GM21737 (cell line): ENCODE results near the gene TCF12.
"Not testable (repeated sequence)": the region's sequence is repeated elsewhere in the genome, so short reads cannot be mapped to it uniquely, and the experiment has no call there.

Experiments used
- ATAC-seq: cut with Tn5 transposase; IDR thresholded peaks from one replicate; pipeline ENCODE4 v1.9.1; 2021; ENCODE audit warnings: mild to moderate bottlenecking, moderate library complexity; ENCODE audit not compliant: unreplicated experiment

The TCF12 gene

DNA sequence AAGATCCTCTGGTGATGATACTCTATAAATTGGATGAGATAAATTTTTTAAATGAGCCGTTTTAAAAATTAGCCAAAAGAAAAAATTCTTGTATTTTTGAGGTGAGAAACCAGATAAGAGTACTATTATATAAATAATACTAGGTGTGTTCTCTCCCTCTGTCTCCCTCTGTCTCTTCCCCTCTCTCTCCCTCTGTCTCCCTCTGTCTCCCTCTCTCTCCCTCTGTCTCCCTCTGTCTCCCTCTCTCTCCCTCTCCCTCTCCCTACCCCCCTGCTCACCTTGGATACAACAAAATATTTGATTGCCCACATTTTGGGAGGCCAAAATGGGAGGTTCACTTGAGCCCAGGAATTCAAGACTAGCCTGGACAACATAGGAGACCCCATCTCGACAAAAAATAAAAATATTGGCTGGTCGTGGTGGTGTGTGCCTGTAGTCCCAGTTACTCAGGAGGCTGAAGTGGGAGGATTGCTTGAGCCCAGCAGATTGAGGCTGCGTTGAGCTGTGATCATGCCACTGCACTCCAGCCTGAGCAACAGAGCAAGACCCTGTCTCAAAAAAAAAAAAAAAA, 168.5 kb downstream of the TCF12 start:
- ATAC-seq: no peak

DNA sequence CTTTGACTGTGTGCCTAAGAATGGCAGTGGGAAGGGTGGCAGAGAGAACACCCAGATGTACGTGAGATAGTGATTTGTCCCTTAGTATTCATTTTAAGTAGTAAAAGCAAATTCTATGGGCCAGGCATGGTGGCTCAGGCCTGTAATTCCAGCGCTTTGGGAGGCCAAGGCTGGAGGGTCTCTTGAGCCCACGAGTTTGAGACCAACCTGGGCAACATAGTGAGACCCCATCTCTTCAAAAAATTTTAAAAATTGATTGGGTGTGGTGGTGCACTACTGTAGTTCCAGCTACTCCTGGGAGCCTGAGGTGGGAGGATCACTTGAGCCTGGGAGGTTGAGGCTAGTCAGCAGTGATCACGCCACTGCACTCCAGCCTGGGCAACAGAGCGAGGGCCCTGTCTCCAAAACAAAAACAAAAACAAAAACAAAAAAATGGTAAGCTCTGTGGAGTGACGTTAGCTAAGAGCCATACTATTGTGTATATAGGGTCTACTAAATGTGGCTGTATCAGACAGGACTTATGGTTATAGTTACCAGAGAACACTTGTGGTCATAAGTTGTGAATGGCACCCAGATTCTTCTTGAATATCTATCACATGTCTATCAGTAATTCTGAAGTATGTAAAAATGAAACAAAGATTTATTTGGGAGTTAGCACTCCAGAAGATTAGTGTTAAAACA, 171.5 kb downstream of the TCF12 start:
- ATAC-seq: no peak

DNA sequence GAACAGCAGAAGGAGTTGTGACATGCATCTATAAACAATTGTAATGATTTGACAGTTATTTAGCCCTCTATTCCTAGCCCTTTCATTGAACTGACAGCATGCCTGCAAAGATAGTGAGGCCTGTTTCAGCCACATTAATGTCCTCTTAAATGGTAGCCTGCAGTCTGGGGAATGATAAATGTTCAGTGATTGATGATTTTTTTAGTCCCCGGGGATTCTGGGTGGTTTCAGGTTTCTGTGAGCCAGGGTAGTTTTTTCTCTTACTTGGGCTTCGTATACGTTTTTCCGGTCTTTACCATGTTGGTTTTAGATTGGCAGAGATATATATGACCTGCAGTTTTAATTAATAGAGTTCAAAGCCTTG, 172.0 kb downstream of the TCF12 start:
- no peak for ATAC-seq

DNA sequence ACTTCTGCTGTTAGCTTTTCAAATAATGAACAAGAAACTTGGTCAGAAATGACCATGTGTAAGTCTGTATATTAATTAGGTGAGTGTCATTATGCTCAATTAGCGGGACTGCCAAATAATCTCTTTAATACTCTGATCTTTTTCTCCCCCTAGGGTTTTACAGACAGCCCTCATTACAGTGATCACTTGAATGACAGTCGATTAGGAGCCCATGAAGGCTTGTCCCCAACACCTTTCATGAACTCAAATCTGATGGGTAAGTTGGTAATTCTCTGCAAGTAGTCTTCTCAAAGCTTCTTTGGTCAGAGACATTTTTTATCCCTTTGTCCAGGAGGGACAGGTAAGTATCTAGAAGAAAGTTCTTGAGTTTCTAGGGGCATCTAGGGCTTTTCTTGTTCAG, 173.2 kb downstream of the TCF12 start:
- ATAC-seq: no peak

DNA sequence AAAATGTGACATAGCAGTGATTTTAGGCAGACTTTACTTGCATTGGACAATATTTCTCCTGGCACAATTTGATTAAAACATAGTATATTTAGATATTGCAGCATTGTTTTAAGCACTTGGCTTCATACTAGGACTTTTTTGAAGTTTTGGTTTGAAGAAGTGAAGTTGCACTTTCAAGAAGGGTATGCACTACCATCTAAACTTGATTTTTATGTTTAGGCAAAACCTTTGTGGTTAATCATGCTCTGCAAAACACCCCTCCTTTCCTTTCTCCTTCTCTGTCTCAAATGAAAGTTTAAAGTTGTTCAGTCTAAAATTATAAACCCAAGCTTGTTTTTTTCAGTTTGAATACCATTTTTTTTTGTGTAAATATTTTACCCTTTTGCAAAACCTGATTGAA, 173.8 kb downstream of the TCF12 start:
- ATAC-seq: no peak

DNA sequence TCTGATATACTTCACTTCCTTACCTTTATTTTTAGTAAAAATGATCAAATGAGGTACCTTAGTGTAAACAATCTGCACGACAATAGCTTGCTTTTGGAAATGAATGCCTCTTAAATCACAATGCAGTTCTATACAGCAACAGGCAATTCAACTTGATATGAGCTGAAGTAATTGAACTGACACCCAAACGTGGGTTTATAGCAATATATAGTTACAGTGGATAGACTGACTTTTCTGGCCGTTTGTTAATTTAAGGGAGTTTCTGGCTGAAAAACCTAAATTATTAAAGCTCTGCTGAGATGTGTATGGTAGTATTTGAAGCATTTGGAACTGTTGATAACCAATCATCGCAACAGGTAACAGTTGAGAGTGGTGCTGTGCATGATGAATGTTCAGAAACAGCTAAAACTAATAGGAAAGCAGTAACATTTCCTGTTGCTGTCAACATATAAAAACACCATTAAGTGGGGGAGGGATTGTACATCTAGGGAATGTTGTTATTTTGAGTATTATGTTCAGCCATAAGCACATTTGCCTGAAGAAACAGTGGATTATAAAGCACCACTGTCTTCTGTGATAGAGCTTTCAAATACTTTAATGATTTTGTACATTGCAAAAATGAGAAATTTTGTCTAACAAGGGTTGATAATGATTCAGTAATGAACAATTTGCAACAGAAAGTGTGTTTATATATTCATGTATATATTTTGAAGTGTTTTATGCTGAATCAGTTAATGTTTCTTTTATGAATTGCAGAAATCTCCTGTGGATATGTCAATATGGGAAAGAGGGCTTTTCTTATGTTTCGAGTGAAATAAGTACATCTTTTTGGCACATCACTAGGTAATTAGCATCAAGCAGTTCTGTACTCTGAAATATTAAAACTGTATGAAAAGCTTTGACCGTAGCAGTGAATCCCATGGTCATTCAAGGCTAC, 176.1 kb downstream of the TCF12 start:
- no peak for ATAC-seq

DNA sequence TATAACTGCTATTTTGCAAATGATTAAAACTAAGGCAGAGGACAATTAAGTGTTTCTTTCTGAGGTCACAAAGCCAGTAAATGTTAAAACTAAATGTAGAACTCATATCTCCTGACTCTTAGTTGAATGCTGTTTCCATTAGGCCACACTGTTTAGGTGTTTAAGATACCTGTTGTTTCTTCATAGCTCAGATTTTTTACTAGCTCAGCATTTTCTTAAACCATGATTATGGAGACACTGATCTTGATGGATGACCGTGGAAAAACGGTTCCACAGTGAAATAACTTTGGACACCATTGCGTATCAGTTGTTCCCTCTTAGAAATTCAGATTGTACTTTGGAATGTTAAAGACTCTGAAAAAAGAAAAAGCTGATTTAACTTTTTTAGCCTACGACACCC, 177.5 kb downstream of the TCF12 start:
- no peak for ATAC-seq

DNA sequence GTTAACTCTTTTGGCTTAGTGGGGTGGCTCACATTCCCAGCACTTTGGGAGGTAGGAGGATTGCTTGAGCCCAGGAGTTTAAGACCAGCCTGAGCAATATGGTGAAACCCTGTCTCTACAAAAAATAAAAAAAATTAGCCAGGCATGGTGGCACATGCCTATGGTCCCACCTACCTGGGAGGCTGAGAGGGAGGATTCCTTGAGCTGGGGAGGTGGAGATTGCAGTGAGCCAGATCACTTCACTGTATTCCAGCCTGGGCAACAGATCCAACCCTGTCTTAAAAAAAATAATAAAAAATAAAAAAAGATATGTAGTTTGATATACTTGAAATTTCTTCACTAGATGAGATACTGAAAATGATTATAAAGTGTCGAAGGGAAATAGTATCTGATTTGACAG, 178.8 kb downstream of the TCF12 start:
- ATAC-seq: no peak

DNA sequence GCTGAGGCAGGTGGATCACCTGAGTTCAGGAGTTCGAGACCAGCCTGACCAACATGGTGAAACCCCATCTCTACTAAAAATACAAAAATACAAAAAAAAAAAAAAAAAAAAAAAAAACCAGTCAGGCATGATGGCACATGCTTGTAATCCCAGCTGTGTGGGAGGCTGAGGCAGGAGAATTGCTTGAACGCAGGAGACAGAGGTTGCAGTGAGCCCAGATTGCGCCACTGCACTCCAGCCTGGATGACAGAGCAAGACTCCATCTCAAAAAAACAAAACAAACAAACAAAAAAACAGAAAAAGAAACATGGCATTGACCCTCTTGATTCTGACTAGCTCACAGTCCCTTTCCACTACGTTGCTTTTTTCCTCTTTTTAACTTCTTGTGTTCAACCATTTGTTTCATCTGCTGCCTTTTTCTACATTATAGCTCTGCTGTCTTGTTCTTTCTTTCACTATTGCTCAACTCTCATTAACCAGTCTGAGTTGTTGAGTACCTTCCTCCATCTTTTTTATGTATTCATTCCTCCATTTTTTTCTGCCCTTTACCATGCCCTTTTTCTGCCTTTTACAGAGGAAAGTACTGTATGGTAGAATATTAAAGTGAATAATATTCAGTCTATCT, 179.6 kb downstream of the TCF12 start:
- not testable (repeated sequence) for ATAC-seq

DNA sequence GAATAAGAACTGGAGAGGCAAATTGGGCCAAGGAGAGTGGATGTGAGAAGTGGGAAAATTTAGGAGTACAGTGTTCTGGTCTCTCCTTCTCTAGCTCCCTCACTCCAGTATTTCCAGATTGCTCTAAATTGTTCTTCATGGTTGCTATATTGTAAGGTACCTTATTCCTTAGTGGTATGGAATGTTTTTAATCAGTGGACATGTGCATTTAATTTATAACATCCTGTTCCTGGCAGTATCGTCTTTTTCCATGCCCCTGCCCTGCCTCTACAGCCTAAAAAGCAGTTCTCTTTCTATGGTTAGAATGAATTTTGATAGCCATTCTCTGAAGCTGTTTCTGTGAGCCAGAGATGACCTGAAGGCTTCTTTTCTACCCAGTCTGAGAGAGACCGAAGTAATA, 180.5 kb downstream of the TCF12 start:
- ATAC-seq: no peak

DNA sequence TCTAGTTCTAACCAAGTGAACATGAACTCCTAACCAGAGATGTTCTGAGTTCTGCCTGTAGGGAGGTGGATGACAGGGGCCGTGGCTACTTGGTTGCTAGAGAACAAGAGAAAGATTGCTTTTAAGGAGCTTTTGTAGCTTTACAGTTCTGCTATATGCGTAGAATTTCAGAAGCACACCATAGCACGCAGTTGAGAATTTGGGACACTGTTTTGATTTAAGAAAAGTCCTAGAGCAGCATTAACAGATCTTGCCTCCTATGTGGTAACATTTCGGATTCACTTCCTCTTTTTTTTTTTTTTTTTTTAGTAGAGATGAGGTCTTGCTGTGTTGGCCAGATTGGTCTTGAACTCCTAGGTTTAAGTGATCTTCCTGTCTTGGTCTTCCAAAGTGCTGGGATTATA, 181.7 kb downstream of the TCF12 start:
- ATAC-seq: no peak

DNA sequence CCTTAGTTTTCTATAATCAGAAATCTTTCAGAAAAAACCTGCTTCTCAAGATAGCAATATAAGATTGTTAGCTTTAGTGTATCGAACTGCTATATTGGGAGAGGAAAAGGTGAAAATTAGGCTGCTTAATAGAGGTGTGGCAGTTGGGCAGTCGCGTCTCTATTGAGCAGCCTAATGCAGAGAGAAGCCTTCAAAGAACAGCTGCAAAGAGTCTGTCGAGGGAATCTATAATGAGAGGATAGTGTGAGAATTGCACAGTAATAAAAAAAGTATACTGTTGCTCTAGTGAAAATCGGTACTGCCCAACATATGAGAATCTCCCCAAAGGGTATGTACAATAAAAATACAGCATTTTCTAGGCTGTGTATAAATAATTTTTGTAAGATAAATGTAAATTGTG, 184.4 kb downstream of the TCF12 start:
- ATAC-seq: no peak

DNA sequence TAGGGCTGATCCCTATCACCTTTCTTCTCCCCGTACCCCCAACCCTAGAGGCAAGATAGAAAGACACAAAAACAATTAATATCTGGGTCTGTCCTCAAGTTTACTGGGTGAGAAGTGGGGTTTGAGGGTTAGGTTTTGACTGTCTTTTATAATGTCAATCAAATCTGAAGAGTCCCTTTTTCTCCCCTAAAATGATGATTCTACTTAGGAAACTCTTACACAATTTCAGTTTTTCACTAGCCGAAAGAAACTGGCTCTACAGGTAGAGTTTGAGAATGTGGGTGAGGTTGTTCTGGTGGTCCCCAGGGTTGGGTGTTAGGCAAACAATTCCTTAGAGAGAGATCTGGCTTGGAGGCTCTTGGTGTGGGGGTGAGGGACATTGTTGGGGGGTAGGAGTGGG, 189.9 kb downstream of the TCF12 start:
- ATAC-seq: no peak

DNA sequence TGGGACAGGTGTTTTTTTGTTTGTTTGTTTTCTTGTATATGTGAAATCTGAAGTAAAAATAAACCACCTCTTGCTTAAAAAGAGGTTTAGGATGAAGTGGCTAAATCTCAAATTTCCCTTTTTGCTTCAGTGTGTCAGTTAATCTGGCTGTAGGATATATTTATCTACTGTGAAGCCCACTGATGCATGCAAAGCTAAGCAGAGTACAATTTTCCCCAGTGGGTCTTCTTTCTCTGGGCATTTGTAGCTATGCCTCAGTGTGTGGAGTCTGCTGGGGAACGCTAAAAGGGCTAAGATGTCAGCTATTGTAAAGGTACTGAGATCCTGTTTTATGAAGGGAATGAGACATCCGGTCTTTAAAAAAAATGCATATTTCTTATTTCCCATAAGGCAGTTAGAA, 190.6 kb downstream of the TCF12 start:
- ATAC-seq: no peak

DNA sequence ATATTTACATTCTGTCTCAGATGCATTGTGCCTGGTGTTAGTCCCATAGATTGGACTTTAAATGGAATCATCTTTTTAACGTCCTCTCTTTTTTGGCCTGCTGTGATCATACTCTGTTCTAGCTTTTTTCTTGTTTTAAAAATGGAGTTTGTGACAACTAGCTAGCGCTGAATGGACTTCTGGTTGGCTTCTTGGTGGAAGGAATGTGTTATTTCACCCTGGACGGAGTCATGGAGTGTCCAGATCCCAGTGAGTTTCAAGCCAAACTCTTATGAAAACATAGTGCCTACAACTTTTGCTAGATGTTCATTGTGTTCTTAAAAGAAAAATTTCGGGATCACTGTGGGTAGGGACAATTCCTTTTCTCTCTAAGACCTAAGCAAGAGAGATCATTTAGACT, 192.6 kb downstream of the TCF12 start:
- ATAC-seq: no peak

DNA sequence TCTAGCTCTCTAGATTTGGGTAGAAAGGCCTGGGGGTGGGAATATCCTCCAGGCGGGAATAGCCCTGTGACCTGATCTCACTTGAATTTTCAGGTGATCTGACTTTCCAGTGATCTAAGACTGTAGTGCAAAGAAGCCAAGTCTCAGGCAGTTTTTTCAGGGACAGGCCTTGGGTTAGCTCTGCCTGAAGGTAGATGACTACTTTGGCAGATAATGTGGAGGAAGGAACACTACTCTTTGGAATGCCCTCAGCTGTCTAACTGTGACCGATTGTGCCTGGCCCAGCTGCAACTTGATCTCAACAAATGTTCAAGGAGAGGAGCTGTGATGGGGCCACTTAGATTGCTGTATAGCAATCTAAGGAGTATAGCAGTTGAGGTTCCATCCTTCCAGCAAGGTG, 193.7 kb downstream of the TCF12 start:
- no peak for ATAC-seq

DNA sequence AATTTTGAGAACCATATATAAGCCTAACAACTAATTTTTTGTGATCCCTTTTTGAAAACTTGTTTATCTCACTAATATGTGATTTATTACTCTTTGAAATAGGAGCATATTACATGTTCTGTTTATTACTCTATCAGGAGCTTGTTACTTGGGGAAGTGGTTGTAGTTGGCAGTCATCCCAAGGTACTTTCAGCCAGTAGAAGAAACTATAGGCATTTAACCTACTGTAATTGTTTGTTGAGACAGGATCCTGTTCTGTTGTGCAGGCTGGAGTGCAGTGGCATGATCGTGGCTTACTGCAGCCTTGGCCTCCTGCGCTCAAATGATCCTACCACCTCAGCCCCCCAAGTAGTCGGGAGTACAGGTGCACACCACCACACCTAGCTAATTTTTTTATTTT, 195.6 kb downstream of the TCF12 start:
- ATAC-seq: no peak

DNA sequence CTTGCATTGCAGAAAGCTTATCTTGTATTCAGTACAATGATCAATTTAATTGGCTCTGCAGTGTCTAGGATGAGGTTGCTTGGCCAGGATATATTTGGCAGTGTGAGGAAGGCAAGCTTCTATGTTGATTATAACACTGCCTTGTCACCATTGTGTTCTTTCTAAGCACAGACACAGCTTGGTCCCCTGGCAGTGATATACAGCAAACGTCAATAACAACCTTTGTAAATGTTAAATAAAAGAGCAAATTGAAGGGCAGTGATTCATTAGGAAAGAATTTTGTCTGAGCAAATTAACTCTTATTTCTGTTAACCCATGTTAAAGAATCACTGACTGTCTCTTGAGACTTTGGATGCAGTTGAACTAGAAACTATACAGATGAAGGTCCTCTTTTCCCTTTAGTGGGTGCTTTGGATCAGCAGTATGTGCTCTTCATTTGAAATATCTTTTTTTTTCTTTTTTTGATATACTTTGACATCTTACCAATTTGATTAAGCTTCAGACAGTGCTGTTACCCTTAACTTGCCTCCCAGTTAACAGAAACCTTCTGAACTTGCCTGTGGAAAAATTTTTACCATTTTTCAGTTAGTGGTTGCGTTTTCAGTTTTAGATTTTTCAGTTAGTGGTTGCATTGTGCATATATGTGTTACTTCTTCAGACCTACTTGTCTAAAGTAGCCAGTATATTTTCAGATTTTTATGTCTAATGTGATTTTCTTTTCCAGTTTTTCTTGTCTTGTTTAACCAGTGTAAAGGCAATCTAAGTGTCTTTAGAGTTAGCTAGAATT, 199.8 kb downstream of the TCF12 start:
- no peak for ATAC-seq

DNA sequence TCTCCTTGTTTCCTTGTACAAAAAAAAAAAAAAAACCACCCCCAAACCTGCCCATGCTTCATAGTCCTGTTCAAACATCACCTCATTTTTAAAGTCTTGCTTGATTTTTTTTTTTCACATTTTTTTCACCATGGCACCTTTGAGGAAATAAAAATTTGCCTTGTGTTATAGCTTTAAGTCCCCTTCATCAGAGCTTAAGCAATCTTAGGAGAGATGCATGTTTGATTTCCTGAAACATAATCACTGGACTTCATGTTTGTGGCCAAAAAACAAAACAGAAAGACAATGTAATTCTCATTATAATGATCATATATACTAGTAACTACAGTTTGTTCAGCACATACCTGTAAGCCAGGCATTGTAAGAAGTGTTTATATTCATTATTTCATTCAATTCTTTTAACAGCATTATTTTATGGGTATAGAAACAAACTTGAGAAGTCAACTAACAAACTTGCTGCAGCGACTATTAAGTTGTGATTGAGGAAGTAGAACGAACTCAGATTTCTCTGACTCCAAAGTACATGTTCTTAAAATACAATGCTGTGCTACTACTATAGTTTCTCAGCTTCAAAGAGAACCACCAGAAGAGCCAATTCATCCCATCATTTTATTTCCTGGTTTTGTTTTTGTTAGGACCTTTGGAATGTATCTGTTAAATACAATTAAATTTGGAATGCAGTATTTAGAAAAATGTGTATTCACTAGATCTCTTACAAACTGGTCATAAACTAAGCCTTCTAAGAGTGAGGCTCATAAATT, 203.8 kb downstream of the TCF12 start:
- no peak for ATAC-seq

DNA sequence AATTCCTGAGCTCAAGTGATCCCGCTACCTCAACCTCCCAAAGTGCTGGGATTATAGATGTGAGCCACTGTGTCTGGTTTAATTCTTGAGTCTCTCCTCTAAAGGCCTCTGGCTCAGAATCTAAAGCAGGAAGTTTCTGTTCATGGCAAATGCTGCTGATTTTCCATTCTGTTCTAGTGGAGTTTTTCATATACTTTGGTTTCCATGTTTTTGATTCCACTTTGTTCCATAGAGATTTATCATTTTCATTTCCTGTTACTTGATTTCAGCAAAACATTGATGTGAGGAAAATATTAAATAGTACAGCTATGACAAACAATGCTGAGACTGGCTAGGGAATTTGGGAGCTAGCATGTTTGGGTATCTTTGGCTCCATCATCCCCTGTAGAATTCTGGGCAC, 205.6 kb downstream of the TCF12 start:
- ATAC-seq: no peak
